UCSD-AML1 (cell line): Measurements from ENCODE around the gene COQ10A.

Source experiments
- DNase-seq: peaks from one replicate; lab custom pipeline; 2025; ENCODE audit not compliant: unreplicated experiment; lab: John Stamatoyannopoulos, UW

COQ10A gene

DNA sequence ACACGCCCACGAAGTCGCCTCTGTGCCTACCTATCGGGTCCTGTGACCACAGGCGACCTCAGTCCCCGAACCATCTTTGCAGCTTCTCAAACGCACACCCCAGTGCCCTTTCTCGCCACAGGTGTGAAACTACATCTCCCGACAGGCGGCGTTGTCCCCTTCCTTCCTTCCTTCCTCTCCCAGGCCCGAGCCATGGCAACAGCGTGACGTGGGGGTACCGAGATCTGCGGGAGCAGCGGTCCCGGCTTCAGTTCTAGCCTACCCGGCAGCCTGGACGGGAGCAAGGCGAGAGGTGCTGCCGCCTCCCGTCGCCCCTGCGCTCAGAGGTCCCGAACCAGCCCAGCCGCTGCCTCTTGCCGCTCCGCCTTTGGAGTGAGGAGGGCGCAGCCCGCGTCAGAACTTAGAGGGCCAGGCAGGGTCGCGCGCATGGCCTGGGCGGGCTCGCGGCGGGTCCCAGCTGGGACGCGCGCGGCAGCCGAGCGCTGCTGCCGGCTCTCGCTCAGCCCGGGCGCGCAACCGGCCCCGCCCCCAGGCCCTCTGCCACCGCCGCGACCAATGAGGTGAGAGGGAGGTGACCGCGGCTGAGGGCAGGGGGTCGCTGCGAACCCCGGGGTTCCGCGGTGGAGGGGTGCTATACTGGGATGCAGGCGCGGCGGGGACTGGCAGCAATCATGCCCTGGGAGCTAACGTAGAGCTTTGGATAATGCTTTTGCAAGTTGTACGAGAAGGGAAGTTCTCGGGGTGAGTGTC, at the start of gene COQ10A:
COQ10A (plus strand) TSS at position 250 of the 750 bp plus-strand sequence; CDS start at position 427, 177 bp downstream.
- peak; percentile 89 for DNase-seq

DNA sequence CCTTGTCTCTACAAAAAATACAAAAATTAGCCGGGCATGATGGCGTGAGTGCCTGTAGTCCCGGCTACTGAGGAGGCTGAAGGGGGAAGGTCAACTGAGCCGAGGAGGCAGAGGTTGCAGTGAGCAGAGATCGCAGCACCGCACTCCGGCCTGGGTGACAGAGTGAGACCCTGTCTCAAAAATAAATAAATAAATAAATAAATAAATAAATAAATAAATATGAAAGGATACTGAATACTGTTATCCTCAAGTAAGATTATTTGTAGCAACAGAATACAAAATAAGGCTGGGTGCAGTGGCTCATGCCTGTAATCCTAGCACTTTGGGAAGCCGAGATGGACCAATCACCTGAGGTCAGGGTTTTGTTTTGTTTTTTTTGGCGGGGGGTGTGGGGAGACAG, 46.9 kb upstream of the COQ10A start:
- DNase-seq, result no peak

DNA sequence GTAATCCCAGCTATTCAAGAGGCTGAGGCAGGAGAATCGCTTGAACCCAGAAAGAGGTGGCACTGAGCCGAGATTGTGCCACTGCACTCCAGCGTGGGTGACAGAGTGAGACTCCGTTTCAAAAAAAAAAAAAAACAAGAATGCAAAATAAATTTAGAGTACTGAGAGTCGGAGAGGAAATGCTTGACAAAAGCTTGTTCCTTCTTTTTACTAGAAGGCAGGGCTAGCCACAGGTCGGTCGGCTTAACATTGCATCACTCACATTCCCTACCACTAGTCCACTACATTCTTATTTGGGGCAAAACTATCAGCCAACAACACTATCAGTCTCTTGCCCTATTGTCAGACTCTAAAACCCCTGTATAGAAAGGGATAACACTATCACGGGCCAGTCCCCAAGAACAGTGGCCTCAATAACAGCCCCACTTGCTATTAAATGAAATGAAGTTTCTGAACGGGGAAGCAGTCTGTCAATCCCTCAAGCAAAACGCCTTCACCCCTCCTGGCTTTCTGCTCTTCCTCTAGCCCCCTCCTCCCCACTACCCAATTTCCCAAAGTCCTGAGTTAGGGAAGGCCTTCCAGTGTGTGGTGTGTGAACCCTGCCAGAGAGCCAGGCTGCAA, 46.0 kb upstream of the COQ10A start:
- peak; percentile 47 for DNase-seq

DNA sequence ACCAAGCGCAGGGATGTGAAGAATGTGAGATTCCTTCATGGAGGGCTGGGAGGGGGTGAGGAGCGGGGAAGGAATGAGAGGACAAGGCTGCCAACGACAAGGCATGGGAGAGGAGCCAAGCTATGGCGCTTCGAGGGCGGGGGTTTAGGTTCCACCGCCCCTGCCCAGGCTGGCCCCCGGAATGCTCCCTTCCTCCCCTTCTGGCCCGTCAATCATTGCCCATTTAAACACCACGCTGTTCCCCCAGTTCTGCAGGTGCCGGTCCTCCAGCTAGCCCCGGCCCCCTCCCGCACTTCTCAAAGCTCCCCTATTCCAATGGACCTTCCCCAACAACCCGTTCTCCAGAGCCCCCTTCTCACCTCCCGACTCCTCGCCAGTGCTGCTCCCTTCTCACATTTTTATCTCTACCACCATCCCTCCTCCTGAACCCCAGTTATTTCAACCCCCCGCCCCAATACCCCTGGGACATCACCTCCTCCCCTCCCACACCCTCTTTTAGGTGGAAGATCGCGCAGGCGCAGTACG, 45.4 kb upstream of the COQ10A start:
- DNase-seq, result peak; percentile 60

DNA sequence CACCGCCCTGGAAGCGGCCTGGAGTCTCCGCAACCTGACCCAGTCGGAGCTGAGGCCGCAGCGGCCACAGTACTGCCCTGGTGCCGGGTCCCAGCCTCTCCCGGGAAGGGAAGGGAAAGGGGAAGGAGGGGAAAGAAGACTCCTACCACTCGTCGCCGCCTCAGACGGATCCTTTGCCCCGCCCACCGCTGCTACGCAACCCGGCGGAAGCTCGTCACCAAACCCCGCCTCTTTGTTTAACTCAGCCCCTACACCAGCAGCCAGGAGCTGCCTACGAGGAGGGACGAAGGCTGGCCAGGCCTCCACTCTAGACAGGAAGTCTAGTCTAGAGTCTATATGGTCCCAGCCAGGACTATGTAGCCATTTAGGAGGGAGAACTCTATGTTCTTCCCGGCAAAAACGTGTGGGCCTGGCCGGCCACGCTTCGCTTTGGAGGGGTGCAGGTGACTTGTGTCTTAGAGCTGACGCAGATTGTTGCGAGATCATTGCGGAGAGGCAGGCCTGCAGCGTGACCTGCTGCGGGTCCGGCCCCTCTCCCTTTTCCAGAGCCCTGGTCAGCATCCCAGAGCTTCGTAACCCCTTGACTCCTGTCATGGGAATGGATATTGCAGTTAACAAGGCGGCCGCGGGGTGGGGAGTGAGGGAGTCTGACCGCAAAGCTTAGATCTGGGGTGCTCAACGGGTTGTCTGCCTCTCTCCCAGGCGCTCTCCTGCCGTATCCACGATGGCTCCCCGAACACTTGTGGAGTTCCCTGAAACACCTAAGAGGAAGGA, 44.8 kb upstream of the COQ10A start, which contains the start of gene RNF41:
RNF41 (minus strand) TSS at position 166 of the 774 bp plus-strand sequence. CDS start 7,875 bp downstream, outside the sequence.
- DNase-seq, result peak; percentile 96

DNA sequence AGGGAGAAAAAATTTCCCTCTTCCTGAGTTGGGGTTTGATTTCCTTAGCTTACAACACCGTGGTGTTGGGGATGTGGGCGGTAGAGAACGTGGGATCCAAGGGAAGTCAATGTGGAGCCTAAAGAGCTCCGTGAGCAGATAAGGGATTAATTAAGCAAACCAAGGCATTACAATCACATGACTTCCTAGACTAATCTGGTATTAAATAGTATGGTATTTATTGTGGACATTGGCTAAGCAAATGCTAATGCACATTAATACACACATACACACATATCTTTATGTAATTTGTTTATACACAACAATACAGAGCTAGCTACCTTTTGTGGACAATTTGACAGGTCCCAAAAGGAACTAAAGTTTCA, 44.2 kb upstream of the COQ10A start:
- no peak for DNase-seq

DNA sequence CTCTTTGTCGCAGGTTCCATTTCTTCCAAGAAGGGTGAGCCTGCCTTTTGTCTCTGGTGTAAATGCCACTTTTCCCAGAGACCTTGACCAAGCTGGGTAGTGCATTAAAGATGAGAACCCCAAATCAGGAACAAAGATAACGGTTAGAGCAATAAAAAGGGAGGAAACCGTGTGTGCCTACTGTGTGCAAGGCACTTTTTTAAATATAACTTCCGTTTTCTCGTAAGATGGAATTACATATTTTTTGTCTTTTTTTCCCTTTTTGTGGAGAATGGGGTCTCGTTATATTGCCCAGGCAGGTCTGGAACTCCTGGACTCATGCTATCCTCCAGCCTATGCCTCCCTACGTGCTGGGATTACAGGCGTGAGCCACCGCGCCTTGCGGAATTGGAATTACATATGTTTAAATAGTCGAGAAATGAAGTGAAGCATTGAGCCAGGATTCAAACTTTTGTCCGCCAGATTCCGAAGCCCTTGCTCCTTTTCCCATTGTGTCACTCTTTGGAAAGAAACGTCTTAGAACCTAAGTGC, 43.1 kb upstream of the COQ10A start:
- DNase-seq, result no peak

DNA sequence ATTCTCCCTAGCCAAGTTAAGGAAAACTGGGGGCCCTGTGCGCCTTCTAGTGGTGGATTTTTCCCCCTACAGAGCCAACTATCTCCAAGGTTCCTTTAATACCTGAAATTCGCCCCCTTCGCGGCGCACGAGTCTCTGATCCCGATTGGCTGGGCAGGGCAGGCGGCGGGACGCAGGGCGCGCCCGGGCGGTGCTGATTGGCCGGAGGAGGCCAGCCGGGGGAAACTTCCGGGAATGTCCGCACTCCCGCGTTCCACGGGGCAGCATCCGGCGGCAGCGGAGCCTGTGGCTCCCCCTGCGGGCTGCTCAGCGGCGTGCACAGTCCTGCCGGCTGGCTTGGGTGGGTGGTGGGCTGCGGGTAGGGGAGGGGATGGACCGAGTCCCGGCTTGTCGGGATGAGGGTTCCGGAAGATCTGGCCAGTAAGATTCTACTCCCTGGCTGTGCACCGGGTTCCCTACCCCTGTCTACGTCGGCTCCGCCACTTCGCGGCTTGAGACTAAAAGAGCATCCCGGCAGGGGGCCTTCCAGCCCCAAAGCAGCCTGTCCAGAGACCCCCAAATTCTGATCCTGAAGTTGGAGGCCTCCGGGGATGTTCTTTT, 42.5 kb upstream of the COQ10A start, which contains the start of gene NABP2:
NABP2 (plus strand) TSS at position 241 of the 600 bp plus-strand sequence. CDS start 515 bp downstream, outside the sequence.
- DNase-seq, result peak; percentile 97

DNA sequence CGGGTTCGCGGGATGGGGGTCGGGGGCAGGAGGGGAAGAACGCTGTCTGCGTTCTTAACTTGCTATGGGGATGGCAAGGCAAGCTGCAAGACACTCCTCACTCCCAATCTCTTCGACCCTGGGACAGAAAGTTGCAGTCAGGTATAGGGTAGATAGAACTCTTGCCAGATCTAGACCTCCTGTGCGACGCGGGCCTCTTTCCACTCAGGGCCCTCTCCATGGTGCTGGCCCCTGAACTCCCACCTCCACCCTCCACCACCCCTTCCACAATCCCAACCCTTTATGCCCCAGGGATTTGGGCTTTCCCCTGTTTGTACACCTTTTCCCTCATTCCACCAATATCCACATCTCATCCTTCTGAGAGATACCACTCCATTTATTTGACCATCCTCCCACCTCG, 41.8 kb upstream of the COQ10A start:
- DNase-seq, result no peak

DNA sequence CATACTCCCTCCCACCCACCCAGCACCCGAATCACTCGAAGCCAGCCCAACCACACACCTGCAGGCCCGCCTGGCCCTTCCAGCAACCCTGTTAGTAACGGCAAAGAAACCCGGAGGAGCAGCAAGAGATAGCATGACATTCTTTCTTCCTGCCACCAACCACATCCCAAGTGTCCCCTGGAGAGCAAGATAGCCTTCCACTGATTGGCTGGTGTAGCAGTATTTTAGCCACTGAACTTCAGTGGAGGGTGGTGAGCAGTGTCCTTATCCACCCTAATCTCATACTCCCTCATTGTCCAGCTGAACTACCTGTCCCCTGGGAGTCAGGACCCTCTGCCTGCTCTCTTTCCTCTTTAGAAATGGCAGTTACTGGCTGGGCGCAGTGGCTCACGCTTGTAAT, 37.7 kb upstream of the COQ10A start:
- DNase-seq, result no peak

DNA sequence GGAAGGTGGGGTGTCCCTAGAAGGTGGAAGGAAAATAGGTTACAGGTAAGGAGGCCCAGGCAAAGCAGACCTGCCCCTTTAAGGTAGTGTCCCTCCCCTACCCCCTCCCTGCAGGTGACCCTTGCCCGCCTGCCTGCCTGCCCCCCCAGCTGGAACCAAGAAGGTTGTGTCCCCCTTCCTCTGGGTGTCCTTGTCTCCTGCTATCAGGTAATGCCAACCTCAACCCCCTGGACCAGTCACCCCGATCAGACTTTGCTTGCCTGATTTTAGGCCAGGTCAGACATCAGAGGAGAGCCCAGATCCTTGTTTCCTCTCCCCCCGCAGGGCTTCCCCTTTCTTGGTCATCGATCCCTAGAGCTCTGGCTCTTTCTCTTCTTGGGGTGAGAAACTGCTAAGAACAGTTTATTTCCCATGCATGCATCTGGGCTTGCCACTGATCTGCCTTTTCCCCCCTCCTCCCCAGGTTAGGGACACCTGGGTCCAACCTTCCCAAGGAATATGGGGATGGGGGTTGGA, 36.8 kb upstream of the COQ10A start, which contains the start of gene SLC39A5:
SLC39A5 (plus strand) TSS at position 136 of the 516 bp plus-strand sequence. CDS start 1,224 bp downstream, outside the sequence.
- DNase-seq, result no peak

DNA sequence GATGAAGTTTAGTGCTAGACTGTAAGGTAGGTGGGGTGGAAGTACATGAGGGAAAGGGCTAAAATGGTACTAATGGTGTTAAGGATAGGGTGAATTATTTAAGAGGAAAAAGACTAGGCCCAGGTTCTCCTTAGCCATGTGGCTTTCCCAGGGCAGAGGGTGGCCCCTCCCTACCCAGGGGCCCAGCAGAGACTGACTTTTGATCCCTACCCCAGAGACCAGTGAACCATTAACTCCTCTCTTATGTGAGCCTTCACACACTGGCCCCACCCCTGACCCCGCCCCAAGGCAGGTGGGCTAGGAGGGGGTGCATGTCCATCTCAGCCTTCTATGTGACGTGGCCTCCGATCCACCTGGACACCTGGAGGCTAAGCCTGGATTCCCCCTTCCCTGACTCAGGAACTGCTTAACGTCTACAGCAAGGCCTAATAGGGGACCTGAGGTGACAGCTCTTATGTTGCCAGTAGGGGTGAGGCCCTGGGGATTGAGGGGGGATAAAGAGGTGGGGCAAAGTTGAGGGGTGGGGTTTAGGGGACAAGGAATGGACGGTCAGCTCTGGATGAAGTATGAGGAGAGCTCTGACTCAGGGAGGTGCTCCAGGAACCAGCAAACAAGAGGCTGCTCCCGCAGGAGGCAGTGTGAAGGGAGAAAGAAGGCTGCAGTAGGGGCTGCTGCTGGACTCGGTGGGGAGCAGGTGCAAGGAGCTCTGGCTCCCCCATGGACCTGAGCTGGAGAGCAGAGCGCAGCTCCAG, 36.1 kb upstream of the COQ10A start:
- DNase-seq, result no peak

DNA sequence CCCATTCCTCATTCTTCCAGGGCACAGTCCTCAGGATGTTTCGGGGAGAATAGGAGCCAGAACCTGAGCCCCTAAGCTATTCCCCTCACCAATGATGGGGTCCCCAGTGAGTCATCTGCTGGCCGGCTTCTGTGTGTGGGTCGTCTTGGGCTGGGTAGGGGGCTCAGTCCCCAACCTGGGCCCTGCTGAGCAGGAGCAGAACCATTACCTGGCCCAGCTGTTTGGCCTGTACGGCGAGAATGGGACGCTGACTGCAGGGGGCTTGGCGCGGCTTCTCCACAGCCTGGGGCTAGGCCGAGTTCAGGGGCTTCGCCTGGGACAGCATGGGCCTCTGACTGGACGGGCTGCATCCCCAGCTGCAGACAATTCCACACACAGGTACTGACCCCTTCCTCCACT, 35.6 kb upstream of the COQ10A start:
- no peak for DNase-seq

DNA sequence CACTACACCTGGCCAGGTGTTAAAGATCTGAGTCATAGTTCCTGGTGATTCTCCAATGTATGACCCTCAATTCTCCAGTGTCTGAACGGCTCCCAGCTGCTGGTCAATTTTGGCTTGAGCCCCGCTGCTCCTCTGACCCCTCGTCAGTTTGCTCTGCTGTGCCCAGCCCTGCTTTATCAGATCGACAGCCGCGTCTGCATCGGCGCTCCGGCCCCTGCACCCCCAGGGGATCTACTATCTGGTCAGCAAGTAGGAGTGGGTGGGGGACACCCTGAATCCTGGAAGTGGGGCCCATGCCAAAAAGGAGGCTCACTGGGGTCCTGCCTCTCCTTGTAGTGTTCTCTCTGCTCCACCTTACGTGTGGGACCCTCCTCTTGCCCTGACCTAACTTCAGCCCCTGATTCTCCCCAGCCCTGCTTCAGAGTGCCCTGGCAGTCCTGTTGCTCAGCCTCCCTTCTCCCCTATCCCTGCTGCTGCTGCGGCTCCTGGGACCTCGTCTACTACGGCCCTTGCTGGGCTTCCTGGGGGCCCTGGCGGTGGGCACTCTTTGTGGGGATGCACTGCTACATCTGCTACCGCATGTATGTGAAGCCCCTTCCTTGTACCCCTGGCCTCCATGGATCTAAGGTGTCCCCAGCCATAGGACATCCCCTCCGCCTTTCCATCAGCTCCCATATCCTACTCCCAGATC, 31.9 kb upstream of the COQ10A start:
- no peak for DNase-seq

DNA sequence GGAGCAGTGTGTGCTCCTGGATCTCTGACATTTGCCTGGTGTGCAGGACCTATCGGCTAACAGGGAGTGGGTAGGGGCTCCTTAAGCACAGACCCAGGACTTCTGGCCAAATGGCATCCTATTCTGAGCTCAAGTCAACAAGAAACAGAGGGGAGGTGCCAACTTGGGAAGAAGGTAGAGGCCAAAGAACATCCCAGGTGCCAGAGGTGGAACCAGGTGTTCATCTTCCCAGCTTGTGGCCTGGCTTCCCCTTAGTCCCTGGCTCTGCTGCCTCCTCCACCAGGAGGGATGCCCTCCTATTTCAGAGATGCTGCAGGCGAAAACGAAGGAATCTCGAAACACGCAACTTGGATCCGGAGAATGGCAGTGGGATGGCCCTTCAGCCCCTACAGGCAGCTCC, 30.7 kb upstream of the COQ10A start:
- no peak for DNase-seq

DNA sequence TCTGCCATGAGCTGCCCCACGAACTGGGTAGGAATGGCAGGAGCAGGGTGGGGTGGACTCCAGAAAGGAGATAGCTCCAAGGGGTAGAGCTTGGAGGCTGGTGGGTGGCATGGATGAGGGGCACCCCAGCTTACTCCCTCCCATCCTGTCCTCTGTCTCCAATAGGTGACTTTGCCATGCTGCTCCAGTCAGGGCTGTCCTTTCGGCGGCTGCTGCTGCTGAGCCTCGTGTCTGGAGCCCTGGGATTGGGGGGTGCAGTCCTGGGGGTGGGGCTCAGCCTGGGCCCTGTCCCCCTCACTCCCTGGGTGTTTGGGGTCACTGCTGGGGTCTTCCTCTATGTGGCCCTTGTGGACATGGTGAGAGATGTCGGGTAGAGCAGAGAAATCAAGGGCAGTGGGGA, 29.8 kb upstream of the COQ10A start:
- no peak for DNase-seq

DNA sequence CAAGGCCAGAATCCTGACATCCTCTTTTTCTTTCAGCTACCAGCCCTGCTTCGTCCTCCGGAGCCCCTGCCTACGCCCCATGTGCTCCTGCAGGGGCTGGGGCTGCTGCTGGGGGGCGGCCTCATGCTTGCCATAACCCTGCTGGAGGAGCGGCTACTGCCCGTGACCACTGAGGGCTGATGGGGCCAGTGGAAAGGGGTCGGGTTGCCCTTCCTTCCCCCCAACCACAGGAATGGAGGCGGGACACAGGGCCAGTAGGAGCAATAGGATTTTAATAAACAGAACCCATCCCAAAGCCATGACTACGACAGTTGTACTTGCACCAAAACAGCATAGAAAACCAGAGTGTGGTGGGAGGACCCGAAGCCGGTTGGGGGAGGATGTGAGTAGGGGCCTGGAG, 29.2 kb upstream of the COQ10A start:
- DNase-seq, result no peak

DNA sequence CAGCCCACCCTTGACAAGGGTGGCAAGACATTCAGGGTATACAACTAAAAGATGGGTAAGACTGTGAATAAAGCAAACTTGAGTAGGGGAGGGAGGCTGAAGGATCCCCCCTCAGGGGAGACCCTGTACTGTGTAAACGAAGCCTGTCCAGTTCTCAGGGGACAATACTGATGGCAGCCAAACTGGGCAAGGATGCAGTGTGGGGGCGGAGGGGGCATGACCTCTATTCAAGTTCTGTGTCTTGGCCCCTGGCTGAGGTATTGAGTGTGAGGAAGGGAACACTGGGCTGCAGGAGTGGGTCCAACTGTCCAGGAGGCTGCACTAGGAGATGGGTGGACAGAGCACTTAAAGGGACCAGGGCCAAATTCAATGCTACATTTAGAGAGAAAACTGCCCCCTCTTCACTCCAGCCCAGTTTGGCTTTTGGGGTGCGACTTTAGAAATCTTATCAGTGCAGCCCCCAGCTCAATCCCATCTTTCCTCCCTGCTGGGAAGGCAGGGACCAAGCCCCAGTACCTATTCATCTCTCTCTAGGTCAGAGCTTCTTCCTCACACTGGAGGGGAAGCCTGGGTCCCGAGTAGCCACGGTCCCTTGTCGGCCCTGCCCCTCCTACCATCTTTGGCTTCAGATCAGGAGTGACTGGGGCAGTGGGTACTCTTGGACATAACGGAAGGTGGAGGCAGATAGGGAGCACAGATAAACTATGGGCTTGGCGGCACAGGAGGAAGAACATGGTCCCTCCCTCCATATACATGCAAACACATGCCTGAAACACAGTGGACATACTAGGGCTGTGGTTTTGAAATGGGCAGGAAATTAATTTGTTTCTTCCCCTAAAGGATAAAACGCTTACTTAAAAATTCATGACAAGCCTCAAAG, 25.1 kb upstream of the COQ10A start:
- no peak for DNase-seq
